Mucosa of descending colon (tissue), 3 donors: ENCODE data around the gene RAP1GDS1. TPM values are rescaled to one million over a fixed set of nuclear protein-coding genes. Genes with fewer than 3 reads are reported as not detected.

Experiments
- ATAC-seq: fragments of 200-7000 bp; cut with Tn5 transposase; one replicate; pipeline ENCODE4 v1.9.1; 2020; ENCODE audit warnings: mild to moderate bottlenecking, moderate library complexity
- DNase-seq, 3 donors: peaks; one replicate each; pipeline ENCODE4 v3.0.0-alpha.2; 2020
- H3K36me3 ChIP-seq: fragments of 200-600 bp; one replicate; pipeline ENCODE4 v1.8.0; 2021; ENCODE audit warnings: low read depth, mild to moderate bottlenecking
- H3K4me1 ChIP-seq: fragments of 200-600 bp; one replicate; pipeline ENCODE4 v1.8.0; 2021; ENCODE audit warnings: low read depth, mild to moderate bottlenecking
- H3K4me3 ChIP-seq: fragments of 200-600 bp; one replicate; pipeline ENCODE4 v1.8.0; 2021; ENCODE audit warnings: mild to moderate bottlenecking
- H3K9me3 ChIP-seq: fragments of 200-600 bp; one replicate; pipeline ENCODE4 v1.8.0; 2021; ENCODE audit warnings: mild to moderate bottlenecking
- intact Hi-C, 2 donors: fragments of 100-400 bp; cut with DNase I in 1 of 2; cut with micrococcal nuclease in 1 of 2; formaldehyde crosslinking; loops; one replicate each; pipeline versions ENCODE4 v1.11.0 to v1.11.1; 2022; cut with DNase I, micrococcal nuclease
- total RNA-seq, 3 donors: library from RNA; stranded (reverse); fragmentation: NEBNext Ultra II Directional in 2 of 3; extraction: Animal tissue kit (Norgen Biotek cat#: 25700) in 2 of 3; gene quantifications; one replicate each; pipeline versions ENCODE4 v1.2.1 to v1.2.4, GENCODE V29; 2021 to 2023
- TF ChIP-seq, protein P1 (sequence below): fragments of 200-600 bp; IDR thresholded peaks from one replicate; pipeline ENCODE4 v1.8.0; 2022; ENCODE audit warnings: antibody characterized with exemption, mild to moderate bottlenecking
- donor health status: DM: no; HTN: no; CAD: no; lungs with moderate emphysema.
- donor health status: DM: no; HTN: no; CAD: no.
- donor health status: DM: no; HTN: yes; CAD: no.

RAP1GDS1 gene
- total RNA-seq, 3 donors from 2014 or later, result 28.4 to 37.5 (median 33.3) TPM

DNA sequence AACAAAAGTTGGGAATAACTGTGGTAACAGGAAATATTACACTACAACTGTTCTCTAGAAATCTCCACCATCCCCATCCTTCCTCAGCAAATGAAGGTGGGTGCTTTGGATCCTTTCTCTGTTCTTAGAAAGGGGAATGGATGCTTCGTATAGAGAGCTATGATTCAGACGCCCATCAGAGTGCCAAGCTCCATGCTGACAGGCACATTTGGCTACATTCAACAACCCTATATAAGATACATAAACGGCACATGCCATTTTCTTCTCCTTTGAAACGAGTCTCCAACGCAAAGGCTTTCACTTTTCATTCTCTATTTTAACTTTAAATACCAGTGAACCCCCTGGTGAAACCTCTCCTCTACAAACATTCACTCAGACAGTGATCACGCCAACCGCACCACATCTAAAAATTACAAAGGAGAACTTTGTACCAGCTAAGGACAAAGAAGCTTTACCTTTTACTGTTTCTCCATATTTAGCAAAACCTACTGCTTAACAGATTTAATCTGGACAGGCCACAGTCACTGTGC is 224.7 kb downstream of the RAP1GDS1 start:
- H3K9me3 ChIP-seq, result no peaks in the 10 kb centered on the region
- no peaks in the 10 kb centered on the region for H3K4me1 ChIP-seq
- ATAC-seq, result no peak
- H3K36me3 ChIP-seq, result no peaks in the 10 kb centered on the region
- TF ChIP-seq, protein P1, sequence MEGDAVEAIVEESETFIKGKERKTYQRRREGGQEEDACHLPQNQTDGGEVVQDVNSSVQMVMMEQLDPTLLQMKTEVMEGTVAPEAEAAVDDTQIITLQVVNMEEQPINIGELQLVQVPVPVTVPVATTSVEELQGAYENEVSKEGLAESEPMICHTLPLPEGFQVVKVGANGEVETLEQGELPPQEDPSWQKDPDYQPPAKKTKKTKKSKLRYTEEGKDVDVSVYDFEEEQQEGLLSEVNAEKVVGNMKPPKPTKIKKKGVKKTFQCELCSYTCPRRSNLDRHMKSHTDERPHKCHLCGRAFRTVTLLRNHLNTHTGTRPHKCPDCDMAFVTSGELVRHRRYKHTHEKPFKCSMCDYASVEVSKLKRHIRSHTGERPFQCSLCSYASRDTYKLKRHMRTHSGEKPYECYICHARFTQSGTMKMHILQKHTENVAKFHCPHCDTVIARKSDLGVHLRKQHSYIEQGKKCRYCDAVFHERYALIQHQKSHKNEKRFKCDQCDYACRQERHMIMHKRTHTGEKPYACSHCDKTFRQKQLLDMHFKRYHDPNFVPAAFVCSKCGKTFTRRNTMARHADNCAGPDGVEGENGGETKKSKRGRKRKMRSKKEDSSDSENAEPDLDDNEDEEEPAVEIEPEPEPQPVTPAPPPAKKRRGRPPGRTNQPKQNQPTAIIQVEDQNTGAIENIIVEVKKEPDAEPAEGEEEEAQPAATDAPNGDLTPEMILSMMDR, result no peak
- intact Hi-C loops, result no loop called here
- no peak for DNase-seq
- H3K4me3 ChIP-seq, result no peak overlapping the region

- TF ChIP-seq, protein P1, result no peak
- intact Hi-C loops, result no loop called here
- no peak for DNase-seq
These were observed 229.1 kb downstream of the RAP1GDS1 start for GRCh38 chr4:98490251-98490650.

DNA sequence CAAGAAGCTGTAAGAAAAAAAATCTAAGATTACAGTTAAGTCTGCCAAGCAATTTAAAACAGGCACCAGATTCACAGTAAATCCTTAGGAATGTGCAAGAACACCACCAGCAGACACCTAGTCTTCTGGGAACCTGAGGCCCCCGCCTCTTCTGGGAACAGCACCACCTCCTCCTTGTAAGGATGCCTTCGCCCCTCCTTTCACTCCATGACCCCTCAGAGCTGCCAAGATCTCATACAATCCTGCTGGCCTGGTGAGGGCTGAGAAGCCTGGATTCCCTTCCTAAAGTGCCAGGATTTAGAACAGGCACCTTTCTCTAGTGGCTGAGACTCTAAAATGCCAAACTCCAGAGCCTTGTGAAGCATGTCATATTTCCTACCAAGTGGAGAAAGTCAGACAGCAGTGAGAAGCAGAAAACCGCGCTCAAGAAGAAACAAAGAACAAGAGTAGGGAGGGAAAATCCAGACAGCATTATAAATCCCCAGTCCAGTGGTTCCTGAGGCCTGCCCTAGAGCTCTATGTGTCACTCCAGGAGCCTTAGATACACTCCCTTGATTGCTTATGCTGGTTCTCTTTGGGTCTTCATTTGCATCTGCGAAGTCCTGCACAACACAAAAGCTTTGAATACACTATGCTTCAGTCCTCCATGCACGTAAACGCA is 230.8 kb downstream of the RAP1GDS1 start:
- Histone ChIP-seq H3K4me1 (no peaks in the 10 kb centered on the region), H3K4me3 (no peak overlapping the region), H3K9me3 (no peaks in the 10 kb centered on the region), H3K36me3 (no peaks in the 10 kb centered on the region)
- TF ChIP-seq, protein P1, result no peak
- no peak for DNase-seq
- no peak for ATAC-seq
- intact Hi-C loops, result no loop called here

More at GRCh38 chr4:98490251-98490650, 229.1 kb downstream of the RAP1GDS1 start:
- Histone ChIP-seq H3K36me3 (no peaks in the 10 kb centered on the region), H3K4me1 (no peaks in the 10 kb centered on the region), H3K9me3 (no peaks in the 10 kb centered on the region), H3K4me3 (no peak overlapping the region)
- ATAC-seq, result no peak

- no peaks in the 10 kb centered on the region for H3K36me3 ChIP-seq
- H3K4me3 ChIP-seq, result no peak overlapping the region
- no peak for ATAC-seq
- no peak for DNase-seq
- TF ChIP-seq, protein P1, result no peak
- H3K9me3 ChIP-seq, result no peaks in the 10 kb centered on the region
- H3K4me1 ChIP-seq, result no peaks in the 10 kb centered on the region
- intact Hi-C loops, result no loop called here
These were observed 232.1 kb downstream of the RAP1GDS1 start for GRCh38 chr4:98493296-98493695.

Other genes with a start within 250 kb of the RAP1GDS1 start
- 1 to 10 TPM in 1 of 3 donors, under 1 TPM in 2; 0.17 to 1.3 (median 0.41) TPM for gene STPG2, start 117.9 kb upstream of the RAP1GDS1 start, total RNA-seq